Measurements from ENCODE around the gene PCP2.
A peak's percentile ranks its signal among the peaks of the same experiment; 100 is the strongest.

PCP2 gene

DNA sequence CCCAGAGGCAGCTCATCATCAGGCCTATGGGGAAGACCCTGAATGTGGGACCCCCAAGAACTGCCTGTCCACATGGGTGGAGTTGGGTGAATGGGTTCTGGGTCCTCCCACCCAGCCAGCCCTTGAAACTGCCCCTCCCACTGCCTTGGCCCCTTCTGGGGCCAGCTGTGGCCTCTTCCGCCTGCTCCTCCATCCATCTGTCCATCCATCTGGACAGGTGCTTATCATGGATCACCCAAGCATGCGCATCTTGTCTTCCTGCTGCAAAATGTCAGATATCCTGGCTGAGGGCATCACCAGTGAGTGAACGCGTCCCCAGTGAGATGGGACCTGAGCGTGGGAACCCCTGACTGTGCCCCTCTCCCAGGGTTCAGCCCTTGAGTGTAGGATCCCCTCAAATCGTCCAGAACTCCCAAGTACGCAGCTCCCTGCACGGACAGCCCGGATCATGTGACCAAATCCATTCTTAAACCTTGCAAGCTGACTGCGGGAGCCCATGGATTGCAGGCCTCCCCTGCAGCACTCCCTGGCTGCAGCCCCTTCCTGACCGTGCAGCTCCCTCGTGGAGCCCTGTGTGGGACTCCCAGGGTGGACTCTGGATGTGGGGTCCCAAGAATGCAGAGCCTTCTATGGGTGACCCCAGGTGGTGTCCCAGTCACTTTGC, 5.4 kb upstream of the PCP2 start:
- DNase-seq = no peak

DNA sequence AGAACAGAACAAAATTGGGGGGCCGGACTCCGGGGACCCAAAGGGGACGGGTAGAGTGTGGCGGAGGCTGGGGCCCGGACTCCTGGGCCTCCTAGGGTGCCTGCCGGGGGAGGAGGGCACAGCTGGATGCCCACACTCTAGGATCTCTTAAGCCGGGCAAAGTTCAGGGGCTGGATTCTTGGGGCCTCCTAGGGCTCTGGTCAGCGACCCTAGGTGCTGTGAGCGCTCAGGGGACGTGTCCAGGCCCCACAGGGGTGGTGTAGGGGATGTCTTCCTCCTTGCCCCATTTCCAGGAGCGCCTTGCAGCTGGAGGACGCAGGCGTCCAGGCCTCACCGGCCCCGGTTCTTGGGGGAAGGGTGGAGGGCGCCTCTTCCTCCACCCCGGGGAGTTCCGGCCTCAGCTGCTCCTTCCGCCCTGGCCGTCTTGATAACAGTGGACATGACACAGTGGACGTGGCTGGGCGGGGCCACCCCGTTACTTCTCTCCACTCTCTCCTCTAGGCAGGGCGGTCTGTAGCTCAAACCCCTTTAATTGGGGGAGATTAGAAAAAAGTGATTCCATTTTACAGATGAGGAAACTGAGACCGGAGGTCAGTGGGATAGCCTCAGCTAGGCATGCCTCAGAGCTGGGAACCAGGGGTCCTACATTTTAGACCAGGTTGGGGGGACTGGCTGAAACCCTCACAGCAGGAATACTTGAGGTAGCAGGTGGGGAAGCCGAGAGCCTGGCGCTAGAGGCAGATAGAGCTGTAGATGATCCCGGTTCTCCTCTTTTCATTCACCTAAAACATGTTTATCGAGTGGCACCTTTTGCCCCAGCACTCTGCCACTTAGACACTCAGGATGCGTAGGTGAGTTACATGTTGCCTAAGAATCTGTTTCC, 4.1 kb upstream of the PCP2 start:
- no peak for DNase-seq

DNA sequence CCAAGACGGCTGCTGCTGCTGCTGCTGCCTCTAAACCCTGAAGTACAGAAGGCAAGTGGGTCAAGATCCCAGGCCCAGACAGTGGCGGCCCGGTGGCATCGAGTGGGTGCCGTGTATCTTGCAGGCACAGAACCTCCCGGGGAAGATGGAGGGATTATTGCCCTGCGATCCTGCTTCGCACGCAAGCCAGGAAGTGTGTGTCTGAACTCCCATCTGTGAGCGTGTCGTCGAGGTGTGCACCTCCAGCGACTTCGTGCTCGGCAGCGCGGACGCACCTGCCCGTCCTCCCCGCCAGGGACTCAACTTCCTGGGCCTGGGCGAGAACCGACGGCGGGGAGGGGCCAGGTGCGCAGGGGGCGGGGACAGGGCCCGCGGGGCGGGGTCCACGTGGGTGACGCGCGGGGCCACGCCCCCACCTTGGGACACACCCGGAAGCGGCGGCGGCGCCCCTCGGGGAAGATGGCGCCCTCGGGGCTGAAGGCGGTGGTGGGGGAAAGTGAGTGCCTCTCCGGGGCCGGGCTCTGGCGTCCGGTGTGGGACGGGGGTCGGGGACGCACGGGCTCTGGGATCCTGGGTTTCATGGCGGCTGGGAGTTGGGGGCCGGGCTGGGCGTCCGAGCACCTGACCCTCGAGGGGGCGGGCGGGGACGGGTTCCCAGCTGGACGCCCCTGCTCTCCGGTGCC, 3.3 kb upstream of the PCP2 start, which contains the start of gene STXBP2:
Gene STXBP2 (plus strand): TSS at position 420 of the 683 bp plus-strand sequence. CDS start 40 bp downstream, at position 460.
- DNase-seq = peak; percentile 92

DNA sequence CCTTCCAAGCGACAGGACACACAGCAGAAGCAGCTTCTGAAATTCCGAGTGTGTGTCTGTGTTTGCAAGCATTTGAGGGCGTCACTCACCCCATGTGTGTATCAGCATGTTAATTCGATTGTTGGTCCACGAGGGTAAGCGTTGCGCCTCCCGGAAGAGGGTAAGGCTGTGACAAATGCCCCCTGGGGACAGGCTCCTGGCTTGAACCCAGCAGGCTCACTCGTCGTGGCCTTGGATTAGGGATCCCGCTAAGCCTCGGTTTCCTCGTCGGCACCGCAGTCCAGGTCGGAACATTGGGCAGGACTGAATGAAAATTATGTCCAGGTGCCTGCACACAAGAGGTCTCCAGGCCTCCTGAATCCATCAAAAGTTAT, 2.8 kb upstream of the PCP2 start:
- DNase-seq = no peak

GRCh38 chr19:7635670-7636069, 2.2 kb upstream of the PCP2 start:
- no peak for DNase-seq

- no peak for DNase-seq
Measured at GRCh38 chr19:7632340-7633203, 947 bp downstream of the PCP2 start.

DNA sequence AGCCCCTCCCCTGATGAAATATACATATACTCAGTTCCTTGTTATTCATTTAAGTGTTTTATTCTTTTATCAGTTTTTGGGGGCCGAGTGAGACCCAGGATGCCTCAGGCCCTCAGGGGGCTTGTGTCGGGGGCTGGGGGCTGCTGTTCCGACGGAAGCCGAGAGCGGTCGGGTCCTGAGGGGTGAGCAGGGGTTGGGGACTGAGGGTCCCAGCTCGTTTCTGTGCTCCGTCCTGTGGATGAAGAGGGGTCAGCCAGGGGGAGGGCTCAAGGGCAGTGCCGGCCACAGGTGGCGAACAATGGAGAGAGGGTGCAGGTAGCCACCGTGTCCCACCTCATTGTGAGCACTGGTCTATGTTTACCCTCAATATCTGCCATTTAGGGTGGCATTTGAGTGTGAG, 1.9 kb downstream of the PCP2 start:
- DNase-seq = no peak

- DNase-seq = peak; percentile 95
Measured at GRCh38 chr19:7629347-7630054, 4.0 kb downstream of the PCP2 start, which contains the start of the genes PET100 and XAB2. TSS of gene PET100 (plus strand) at chr19:7629793. CDS start at chr19:7629834, 41 bp downstream. TSS of gene XAB2 (minus strand) at chr19:7629545. CDS start at chr19:7629527, 18 bp downstream.

- no peak for DNase-seq
Measured at GRCh38 chr19:7628589-7629311, 4.8 kb downstream of the PCP2 start.

DNA sequence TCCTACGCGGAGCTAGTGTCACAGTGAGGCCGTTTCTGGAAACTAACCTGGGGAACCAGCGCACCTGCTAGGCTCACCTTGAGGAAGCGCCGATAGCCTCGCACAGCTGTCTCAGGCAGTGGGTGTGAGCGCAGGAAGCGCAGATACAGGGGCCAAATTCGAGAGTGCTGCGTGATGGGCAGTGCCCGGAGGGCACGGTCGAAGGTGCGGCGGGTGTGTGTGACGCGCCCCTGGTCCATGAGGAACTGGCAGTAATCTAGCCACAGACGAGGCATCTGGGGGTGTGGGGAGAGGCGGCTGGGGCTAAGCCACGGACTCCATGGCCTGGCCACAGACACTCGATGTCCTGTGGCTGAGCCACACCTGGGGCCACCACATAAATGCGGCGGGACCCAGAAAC, 6.4 kb downstream of the PCP2 start:
- no peak for DNase-seq

- no peak for DNase-seq
Measured at GRCh38 chr19:7625763-7626372, 7.7 kb downstream of the PCP2 start.

- DNase-seq = no peak
Measured at GRCh38 chr19:7624810-7625209, 8.7 kb downstream of the PCP2 start.

- DNase-seq = no peak
Measured at GRCh38 chr19:7623725-7624603, 9.6 kb downstream of the PCP2 start.

GRCh38 chr19:7622933-7623685, 10.4 kb downstream of the PCP2 start:
- DNase-seq = no peak

DNA sequence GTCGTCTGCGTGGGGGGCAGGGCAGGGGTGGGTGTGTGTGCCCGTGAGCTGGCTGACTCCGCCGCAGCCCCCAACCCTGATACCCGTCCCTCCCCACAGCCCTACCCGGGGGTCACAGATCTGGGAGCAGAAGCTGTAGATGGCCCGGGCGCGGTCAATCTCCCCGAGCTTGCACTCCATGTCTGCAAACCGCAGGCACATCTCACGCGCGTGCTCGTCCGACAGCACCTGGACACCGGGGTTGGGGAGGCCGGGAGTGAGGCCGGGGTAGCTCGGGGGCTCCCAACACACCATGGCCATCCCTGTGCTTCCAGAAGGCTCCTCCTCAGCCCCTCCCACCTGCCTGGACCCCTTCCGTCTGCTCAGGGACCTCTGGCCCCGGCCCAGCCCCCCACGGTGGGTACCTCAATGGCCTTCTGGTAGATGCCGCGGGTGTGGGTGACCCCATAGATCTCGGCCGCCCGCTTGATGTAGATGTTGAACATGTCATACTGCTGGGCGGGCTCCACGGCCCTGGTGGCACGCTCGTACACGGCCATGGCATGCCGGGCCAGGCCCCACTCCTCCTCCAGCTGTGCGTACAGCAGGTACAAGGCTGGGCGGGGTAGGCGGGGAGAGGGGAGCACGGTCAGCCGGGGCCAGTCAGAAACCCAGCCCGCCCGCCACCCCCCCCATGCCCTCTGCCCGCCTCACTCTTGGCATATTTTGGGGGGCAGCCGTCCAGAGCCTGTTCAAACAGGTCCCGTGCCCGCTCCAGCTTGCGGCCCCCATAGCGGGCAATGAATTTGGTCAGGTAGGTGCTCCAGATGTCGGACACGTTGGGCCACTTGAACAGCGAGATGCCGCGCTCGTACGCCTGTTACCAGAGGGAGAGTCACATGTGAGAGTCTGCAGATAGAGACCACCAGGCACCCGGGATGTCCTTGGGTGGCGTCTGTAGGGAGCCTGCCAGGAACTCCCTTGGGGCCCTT, 12.8 kb downstream of the PCP2 start:
- DNase-seq = no peak

DNA sequence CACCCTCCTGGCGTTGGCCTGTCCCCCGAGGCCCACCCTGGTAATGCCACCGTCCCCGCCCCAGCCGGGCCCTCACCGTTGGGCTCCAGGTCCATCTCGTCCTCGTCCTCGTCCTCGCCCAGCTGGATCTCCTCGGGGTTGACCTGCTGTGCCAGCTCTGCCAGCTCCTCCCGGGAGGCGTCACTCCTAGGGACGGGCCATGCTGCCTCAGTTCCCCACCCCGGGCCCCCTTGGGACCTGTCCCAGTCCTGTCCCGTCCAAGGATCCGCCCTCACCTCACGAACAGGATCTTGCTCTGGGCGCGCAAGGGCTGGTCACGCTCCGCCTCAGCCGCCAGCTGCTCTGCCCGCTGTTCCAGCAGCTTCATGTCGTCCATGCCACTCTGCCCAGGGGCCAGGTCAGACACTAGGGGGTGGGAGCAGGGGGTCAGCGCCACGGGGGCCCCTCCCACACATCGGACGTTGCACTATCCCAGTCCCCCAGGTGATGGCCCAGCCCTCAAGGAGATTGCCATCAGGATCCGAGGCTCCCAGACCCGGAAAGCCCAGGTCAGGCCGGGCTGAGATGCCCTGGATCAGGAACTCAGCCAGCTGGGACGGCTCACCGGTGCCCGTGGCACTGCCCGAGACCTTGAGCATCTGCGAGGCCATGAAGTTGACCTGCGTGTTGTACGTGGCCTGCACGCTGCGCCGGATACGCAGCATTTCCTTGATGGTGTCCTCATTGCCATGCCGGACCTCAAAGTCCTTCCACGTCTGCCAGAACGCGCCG, 13.7 kb downstream of the PCP2 start:
- DNase-seq = no peak

Measured in activated T-cell treated with anti-CD3 and anti-CD28 coated beads for 4 hours (primary cell).